CD4-positive, alpha-beta T cell treated with Interleukin-6 for 4 hours (primary cell): ENCODE data around the gene RIMBP2.
"Not testable (repeated sequence)": the region's sequence is repeated elsewhere in the genome, so short reads cannot be mapped to it uniquely, and the experiment has no call there.

Experiments
- DNase-seq: peaks from one replicate; pipeline ENCODE4 v3.0.0-alpha.2; 2020; ENCODE audit warnings: mixed read lengths

RIMBP2 gene

GRCh38 chr12:130715998-130716968, at the start of gene RIMBP2:
TSS of gene RIMBP2 (minus strand) at chr12:130716299. CDS start at chr12:130479013, 237,286 bp downstream.
- DNase-seq = no peak

- DNase-seq = no peak
Measured at GRCh38 chr12:130765186-130765659, 49.1 kb upstream of the RIMBP2 start.

GRCh38 chr12:130764475-130765185, 48.5 kb upstream of the RIMBP2 start:
- no peak for DNase-seq

- DNase-seq = no peak
Measured at GRCh38 chr12:130764073-130764472, 48.0 kb upstream of the RIMBP2 start.

- DNase-seq = no peak
Measured at GRCh38 chr12:130762319-130762675, 46.2 kb upstream of the RIMBP2 start.

GRCh38 chr12:130761537-130762318, 45.6 kb upstream of the RIMBP2 start:
- DNase-seq = peak; percentile 64

- DNase-seq = no peak
Measured at GRCh38 chr12:130754234-130754901, 38.3 kb upstream of the RIMBP2 start.

- no peak for DNase-seq
Measured at GRCh38 chr12:130752692-130753230, 36.7 kb upstream of the RIMBP2 start.

- DNase-seq = not testable (repeated sequence)
Measured at GRCh38 chr12:130752037-130752436, 35.9 kb upstream of the RIMBP2 start.

- DNase-seq = no peak
Measured at GRCh38 chr12:130748786-130749185, 32.7 kb upstream of the RIMBP2 start.

GRCh38 chr12:130747867-130748740, 32.0 kb upstream of the RIMBP2 start:
- peak; percentile 73 for DNase-seq

GRCh38 chr12:130746546-130746945, 30.4 kb upstream of the RIMBP2 start:
- no peak for DNase-seq

GRCh38 chr12:130745921-130746320, 29.8 kb upstream of the RIMBP2 start:
- DNase-seq = no peak

- no peak for DNase-seq
Measured at GRCh38 chr12:130744274-130744673, 28.2 kb upstream of the RIMBP2 start.

- no peak for DNase-seq
Measured at GRCh38 chr12:130743606-130744005, 27.5 kb upstream of the RIMBP2 start.

- DNase-seq = no peak
Measured at GRCh38 chr12:130743176-130743575, 27.1 kb upstream of the RIMBP2 start.

GRCh38 chr12:130742716-130743115, 26.6 kb upstream of the RIMBP2 start:
- DNase-seq = no peak

GRCh38 chr12:130742112-130742511, 26.0 kb upstream of the RIMBP2 start:
- no peak for DNase-seq

GRCh38 chr12:130739571-130739970, 23.5 kb upstream of the RIMBP2 start:
- no peak for DNase-seq

- not testable (repeated sequence) for DNase-seq
Measured at GRCh38 chr12:130738403-130738802, 22.3 kb upstream of the RIMBP2 start.

- no peak for DNase-seq
Measured at GRCh38 chr12:130737731-130738130, 21.6 kb upstream of the RIMBP2 start.
